GM12874 (cell line): ENCODE measurements around the gene TC2N.

Source experiments
- CTCF ChIP-seq: IDR thresholded peaks from 2 replicates; pipeline ENCODE4 v1.5.1; 2011; ENCODE audit warnings: low read depth, mild to moderate bottlenecking, control low read depth, low read length, moderate library complexity; ENCODE audit not compliant: insufficient read depth

TC2N gene

GRCh38 chr14:91754819-91755218 lies 112.5 kb downstream of the TC2N start:
- no peak for TF ChIP-seq CTCF

- TF ChIP-seq CTCF = no peak
Measured at GRCh38 chr14:91754185-91754584, 113.2 kb downstream of the TC2N start.

- no peak for TF ChIP-seq CTCF
Measured at GRCh38 chr14:91753501-91754128, 113.7 kb downstream of the TC2N start.

- TF ChIP-seq CTCF = no peak
Measured at GRCh38 chr14:91752961-91753360, 114.4 kb downstream of the TC2N start.

- TF ChIP-seq CTCF = no peak
Measured at GRCh38 chr14:91751719-91752118, 115.6 kb downstream of the TC2N start.

- TF ChIP-seq CTCF = no peak
Measured at GRCh38 chr14:91750634-91751198, 116.6 kb downstream of the TC2N start.

GRCh38 chr14:91749868-91750267 lies 117.5 kb downstream of the TC2N start:
- no peak for TF ChIP-seq CTCF

GRCh38 chr14:91748049-91748448 lies 119.3 kb downstream of the TC2N start:
- TF ChIP-seq CTCF = no peak
